ENCODE measurements around the gene ZMYND12. TPM values are rescaled to one million over a fixed set of nuclear protein-coding genes. Genes with fewer than 3 reads are reported as not detected.

The ZMYND12 gene
- polyA plus RNA-seq, 3 donors = 0.76 to 1.3 (median 1.2) TPM

- Histone ChIP-seq H3K79me2 (ENCODE audit: insufficient read depth, low read length) (no peaks in the 10 kb centered on the region), H3K4me3 (replicated peaks in 1 of 3; ENCODE audit: low read depth in 2 of 3, low read length in 3 of 3) (no peak overlapping the region), H2AFZ (ENCODE audit: insufficient read depth, low read depth, low read length, poor library complexity, severe bottlenecking) (no peak overlapping the region), H3K27me3 (ENCODE audit: control insufficient read depth in 2 of 2, insufficient read depth in 2 of 2, low read length in 2 of 2) (no peaks in the 10 kb centered on the region), H3K4me1 (ENCODE audit: control insufficient read depth in 1 of 2, insufficient read depth in 2 of 2, low read length in 2 of 2) (no peaks in the 10 kb centered on the region), H3K9me3 (replicated peaks in 1 of 2; ENCODE audit: control insufficient read depth in 1 of 2, insufficient read depth in 1 of 2, low read length in 2 of 2) (no peaks in the 10 kb centered on the region), H3K27ac (ENCODE audit: low read depth in 1 of 2, low read length in 2 of 2) (no peak overlapping the region), H4K20me1 (ENCODE audit: insufficient read depth, low read length) (no peaks in the 10 kb centered on the region), H3K9ac (ENCODE audit: insufficient read depth, low read length, poor library complexity, severe bottlenecking) (no peak overlapping the region), H3K36me3 (replicated peaks in 1 of 2; ENCODE audit: control insufficient read depth in 1 of 2, insufficient read depth in 2 of 2, low read length in 2 of 2) (no peaks in the 10 kb centered on the region), H3K4me2 (replicated peaks; ENCODE audit: extremely low read depth, low read length, poor library complexity, severe bottlenecking) (no peak overlapping the region)
- DNase-seq = no peak
- H3K9me3 Mint-ChIP-seq = peaks cover 0 to 1% (median 0%) of the 10 kb centered on the region in 7 donors
- no peak for TF ChIP-seq CTCF (IDR thresholded peaks at IDR 0.05)
- no peaks in the 10 kb centered on the region for H3K4me1 Mint-ChIP-seq
- H3K27ac Mint-ChIP-seq = no peak overlapping the region
- no CpG with 5 or more reads among the region's 1 CpG for WGBS (ENCODE audit: insufficient coverage)
- intact Hi-C loops (cut with micrococcal nuclease) = no loop called here
- no peaks in the 10 kb centered on the region for H3K36me3 Mint-ChIP-seq
- H3K27me3 Mint-ChIP-seq (ENCODE audit: low read depth in 3 of 3) = peaks cover 0 to 2% (median 0%) of the 10 kb centered on the region in 3 donors
- no peak overlapping the region for H3K4me3 Mint-ChIP-seq
These were observed 26.2 kb downstream of the ZMYND12 start for GRCh38 chr1:42429603-42430002.

- Histone ChIP-seq H3K4me2 (replicated peaks; ENCODE audit: extremely low read depth, low read length, poor library complexity, severe bottlenecking) (no peak overlapping the region), H3K79me2 (ENCODE audit: insufficient read depth, low read length) (no peaks in the 10 kb centered on the region), H3K9me3 (replicated peaks in 1 of 2; ENCODE audit: control insufficient read depth in 1 of 2, insufficient read depth in 1 of 2, low read length in 2 of 2) (no peaks in the 10 kb centered on the region), H2AFZ (ENCODE audit: insufficient read depth, low read depth, low read length, poor library complexity, severe bottlenecking) (no peak overlapping the region), H3K27ac (ENCODE audit: low read depth in 1 of 2, low read length in 2 of 2) (no peak overlapping the region), H3K36me3 (replicated peaks in 1 of 2; ENCODE audit: control insufficient read depth in 1 of 2, insufficient read depth in 2 of 2, low read length in 2 of 2) (no peaks in the 10 kb centered on the region), H3K4me3 (replicated peaks in 1 of 3; ENCODE audit: low read depth in 2 of 3, low read length in 3 of 3) (no peak overlapping the region), H3K9ac (ENCODE audit: insufficient read depth, low read length, poor library complexity, severe bottlenecking) (no peak overlapping the region), H4K20me1 (ENCODE audit: insufficient read depth, low read length) (no peaks in the 10 kb centered on the region), H3K27me3 (ENCODE audit: control insufficient read depth in 2 of 2, insufficient read depth in 2 of 2, low read length in 2 of 2) (no peaks in the 10 kb centered on the region), H3K4me1 (ENCODE audit: control insufficient read depth in 1 of 2, insufficient read depth in 2 of 2, low read length in 2 of 2) (no peaks in the 10 kb centered on the region)
- Mint-ChIP-seq H3K27me3 (ENCODE audit: low read depth in 3 of 3) (peaks cover 0 to 2% (median 0%) of the 10 kb centered on the region in 3 donors), H3K27ac (no peak overlapping the region), H3K4me3 (no peak overlapping the region), H3K36me3 (no peaks in the 10 kb centered on the region), H3K4me1 (no peaks in the 10 kb centered on the region), H3K9me3 (peaks cover 0 to 1% (median 0%) of the 10 kb centered on the region in 7 donors)
- 38% methylated on average over 2 of the region's 4 CpGs for WGBS (ENCODE audit: insufficient coverage)
- DNase-seq = no peak
- intact Hi-C loops (cut with micrococcal nuclease) = no loop called here
- no peak for TF ChIP-seq CTCF (IDR thresholded peaks at IDR 0.05)
These were observed 28.6 kb downstream of the ZMYND12 start for GRCh38 chr1:42427240-42427639.
